22Rv1 (cell line): ENCODE measurements around the gene KRTAP2-1.
"Not testable (repeated sequence)": the region's sequence is repeated elsewhere in the genome, so short reads cannot be mapped to it uniquely, and the experiment has no call there.

Experiments used
- ZFX ChIP-seq: fragments of 450-650 bp; IDR thresholded peaks from 2 replicates; pipeline ENCODE4 v1.6.1; 2017; ENCODE audit warnings: antibody characterized with exemption, borderline replicate concordance
- TF ChIP-seq, protein P1 (sequence below): fragments of 450-650 bp; IDR thresholded peaks from 2 replicates; pipeline ENCODE4 v1.5.1; 2017; ENCODE audit warnings: mild to moderate bottlenecking

DNA sequence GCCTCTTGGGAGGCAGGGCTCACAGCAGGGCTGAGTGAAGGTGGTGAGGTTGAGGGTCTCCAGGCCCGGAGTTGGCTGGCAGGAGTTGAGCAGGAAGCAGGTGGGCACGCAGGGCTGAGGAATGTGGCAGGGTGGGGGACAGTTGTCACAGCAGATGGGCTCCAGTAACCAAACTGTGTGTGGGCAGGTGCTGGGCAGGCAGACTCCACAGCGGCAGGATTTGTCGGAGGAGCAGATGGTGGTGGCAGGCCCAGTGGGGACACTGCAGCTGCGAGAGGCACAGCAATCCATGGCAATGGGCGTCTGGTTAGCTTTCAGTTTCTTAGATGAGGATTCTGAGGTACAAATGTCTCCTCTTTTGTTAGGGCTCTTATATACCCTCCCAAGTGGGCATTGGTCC, 47.6 kb downstream of the KRTAP2-1 start, which contains the start of gene KRTAP3-2:
- TF ChIP-seq, protein P1, sequence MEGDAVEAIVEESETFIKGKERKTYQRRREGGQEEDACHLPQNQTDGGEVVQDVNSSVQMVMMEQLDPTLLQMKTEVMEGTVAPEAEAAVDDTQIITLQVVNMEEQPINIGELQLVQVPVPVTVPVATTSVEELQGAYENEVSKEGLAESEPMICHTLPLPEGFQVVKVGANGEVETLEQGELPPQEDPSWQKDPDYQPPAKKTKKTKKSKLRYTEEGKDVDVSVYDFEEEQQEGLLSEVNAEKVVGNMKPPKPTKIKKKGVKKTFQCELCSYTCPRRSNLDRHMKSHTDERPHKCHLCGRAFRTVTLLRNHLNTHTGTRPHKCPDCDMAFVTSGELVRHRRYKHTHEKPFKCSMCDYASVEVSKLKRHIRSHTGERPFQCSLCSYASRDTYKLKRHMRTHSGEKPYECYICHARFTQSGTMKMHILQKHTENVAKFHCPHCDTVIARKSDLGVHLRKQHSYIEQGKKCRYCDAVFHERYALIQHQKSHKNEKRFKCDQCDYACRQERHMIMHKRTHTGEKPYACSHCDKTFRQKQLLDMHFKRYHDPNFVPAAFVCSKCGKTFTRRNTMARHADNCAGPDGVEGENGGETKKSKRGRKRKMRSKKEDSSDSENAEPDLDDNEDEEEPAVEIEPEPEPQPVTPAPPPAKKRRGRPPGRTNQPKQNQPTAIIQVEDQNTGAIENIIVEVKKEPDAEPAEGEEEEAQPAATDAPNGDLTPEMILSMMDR = not testable (repeated sequence)
- not testable (repeated sequence) for TF ChIP-seq ZFX
